NK-92 (cell line): ENCODE data around the gene SYNRG.

ENCODE experiments used
- DNase-seq: peaks from one replicate; lab custom pipeline; 2025; ENCODE audit not compliant: unreplicated experiment; lab: John Stamatoyannopoulos, UW

Gene SYNRG

GRCh38 chr17:37479025-37479424 is 130.2 kb downstream of the SYNRG start:
- no peak for DNase-seq

- no peak for DNase-seq
Measured at GRCh38 chr17:37478187-37478586, 131.0 kb downstream of the SYNRG start.

- no peak for DNase-seq
Measured at GRCh38 chr17:37476431-37477120, 132.6 kb downstream of the SYNRG start.

DNA sequence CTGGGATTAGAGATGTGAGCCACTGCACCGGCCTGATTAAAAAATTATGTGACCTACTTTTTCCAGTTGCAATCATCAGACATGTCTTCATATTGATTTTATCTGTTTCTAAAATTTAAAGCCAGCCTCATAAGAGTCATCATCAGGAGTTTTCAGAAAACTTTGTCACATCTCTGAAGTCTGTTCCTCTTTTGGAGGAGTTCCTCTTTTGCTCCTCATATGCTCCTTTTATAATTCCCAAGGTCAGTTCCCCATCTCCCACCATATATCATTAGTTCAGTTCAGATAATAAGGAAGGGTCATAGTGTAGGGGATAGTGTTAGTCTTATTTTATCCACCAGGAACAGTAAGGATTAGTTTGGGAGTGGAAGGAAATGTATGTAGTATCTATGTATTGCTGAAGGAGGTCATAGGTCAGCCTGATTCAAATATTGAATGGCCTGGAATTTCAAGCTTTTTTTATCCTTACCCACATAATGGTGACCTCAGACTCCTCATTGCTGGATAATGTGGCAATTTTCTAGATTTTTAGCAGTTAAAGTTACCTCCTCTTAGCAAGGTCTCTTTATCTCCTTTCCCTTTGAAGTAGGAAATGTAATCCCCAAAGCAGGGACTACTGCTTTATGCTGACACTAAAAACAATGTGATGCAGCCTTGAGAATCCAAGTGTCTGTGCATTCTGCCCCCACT is 133.3 kb downstream of the SYNRG start:
- DNase-seq, result no peak

DNA sequence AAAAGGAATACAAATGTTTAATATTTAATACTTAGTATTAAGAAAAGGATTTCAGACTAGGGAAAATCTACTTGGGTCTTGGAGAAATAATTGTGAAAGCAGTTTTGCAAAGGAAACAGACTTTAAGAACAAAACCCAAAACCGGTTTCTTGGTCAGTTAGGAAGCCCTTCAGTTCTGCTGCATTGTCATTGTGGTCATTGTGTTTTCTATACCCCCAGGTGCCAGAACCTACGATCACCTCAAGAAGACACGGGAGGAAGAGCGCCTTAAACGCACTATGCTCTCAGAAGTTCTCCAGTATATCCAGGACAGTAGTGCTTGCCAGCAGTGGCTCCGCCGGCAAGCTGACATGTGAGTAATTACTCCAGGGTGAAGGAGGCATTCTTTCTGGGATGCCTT is 139.0 kb downstream of the SYNRG start:
- no peak for DNase-seq

DNA sequence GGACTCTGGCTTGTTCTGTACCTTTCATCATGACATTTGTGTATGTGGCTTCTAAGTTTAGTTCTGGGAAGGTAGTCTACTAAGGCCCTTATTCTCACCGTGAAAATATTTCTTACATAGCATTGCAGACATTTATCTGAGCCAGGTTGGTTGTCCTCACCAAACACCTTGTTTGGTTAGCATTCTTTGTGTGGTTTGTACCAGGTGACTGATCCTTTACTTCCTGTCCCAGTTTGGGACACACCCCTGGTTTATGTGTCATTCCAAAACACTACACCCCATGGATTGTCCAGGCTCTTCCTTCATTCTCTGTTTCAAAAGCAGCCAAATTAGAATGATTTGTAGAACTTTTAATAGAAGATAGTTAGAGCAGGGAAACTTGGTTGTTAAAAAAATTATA is 142.7 kb downstream of the SYNRG start:
- DNase-seq, result no peak

DNA sequence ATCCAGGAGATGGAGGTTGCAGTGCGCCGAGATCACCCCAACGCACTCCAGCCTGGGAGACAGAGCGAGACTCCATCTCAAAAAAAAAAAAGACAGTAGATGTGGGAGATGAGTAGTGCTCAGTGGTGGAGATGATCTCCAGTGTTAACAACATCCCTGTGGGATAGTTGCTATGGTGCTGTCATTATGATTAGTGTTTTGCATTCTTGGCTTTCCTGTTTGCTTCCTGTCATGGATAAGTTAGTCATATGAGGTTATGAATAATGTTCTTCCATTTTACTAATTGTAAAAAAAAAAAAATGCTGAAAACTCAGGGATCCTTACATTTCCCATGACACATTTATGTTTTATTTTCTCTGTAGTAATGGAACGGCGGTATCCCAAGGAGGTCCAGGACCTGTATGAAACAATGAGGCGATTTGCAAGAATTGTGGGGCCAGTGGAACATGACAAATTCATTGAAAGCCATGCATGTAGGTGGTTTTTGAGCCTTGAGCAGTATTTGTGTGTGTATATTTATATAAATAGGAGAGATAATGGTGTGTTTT is 144.1 kb downstream of the SYNRG start:
- no peak for DNase-seq
